HUES64 (cell line): Measurements from ENCODE around the gene KCNS3.
"Not testable (repeated sequence)": the region's sequence is repeated elsewhere in the genome, so short reads cannot be mapped to it uniquely, and the experiment has no call there.

Source experiments
- H3K27ac ChIP-seq: 2 replicates; pipeline ENCODE4 v1.7.0; 2013; ENCODE audit warnings: low read depth, low read length, inconsistent platforms
- H3K27me3 ChIP-seq: 2 replicates; pipeline ENCODE4 v1.6.1; 2013; ENCODE audit warnings: mild to moderate bottlenecking, low read length; ENCODE audit not compliant: insufficient read depth
- H3K36me3 ChIP-seq: 2 replicates; pipeline ENCODE4 v1.6.1; 2013; ENCODE audit warnings: mild to moderate bottlenecking, low read length; ENCODE audit not compliant: insufficient read depth
- H3K4me1 ChIP-seq: 2 replicates; pipeline ENCODE4 v1.6.1; 2013; ENCODE audit warnings: mild to moderate bottlenecking, low read length, moderate library complexity; ENCODE audit not compliant: insufficient read depth
- H3K4me3 ChIP-seq: 2 replicates; pipeline ENCODE4 v1.5.1; 2013; ENCODE audit warnings: mild to moderate bottlenecking, low read length, moderate library complexity
- H3K9ac ChIP-seq: 2 replicates; pipeline ENCODE4 v1.6.1; 2013; ENCODE audit warnings: mild to moderate bottlenecking, low read depth, low read length
- H3K9me3 ChIP-seq: 2 replicates; pipeline ENCODE4 v1.6.1; 2013; ENCODE audit warnings: low read depth, low read length; ENCODE audit not compliant: insufficient read depth
- WGBS: fragments of 150-250, 120-280 bp; methylation state at CpG from one replicate; pipeline ENCODE4 v1.1.7; 2013; ENCODE audit warnings: missing lambda C conversion rate; 5-methylcytosine and 5-hydroxymethylcytosine counted together

KCNS3 gene

DNA sequence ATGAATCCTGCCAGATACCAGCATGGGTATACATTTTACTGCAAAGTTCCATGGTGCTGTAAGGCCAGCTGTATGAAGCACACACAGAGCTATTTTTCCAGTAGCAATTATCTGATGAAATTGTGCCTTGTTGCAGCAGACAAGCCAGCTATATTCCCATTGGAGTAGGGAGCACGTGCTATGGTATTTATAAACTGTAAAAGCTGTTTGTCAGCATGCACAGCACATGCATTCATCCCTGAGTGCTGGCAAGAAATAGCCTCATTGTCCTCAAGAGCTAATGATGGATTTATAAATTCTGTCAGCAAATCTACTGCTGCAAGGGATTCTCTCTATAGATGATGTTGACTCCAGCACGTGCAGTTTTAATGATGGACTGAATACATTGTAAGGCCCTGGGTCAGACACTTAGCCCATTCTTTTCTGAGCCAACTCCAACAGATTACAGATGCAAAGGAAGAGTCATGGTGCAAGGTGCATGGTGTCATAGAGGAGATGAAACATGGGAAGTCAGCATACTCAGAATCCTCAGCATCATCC is 61.7 kb downstream of the KCNS3 start:
- Histone ChIP-seq H3K9me3 (0 out of 2 replicates have a peak, but pooled peaks cover 3% of the 10 kb centered on the region), H3K4me1 (peaks cover 10% of the 10 kb centered on the region; the same call in 1 of the 2 replicates), H3K36me3 (no peaks in the 10 kb centered on the region), H3K9ac (no peak overlapping the region), H3K4me3 (no peak overlapping the region), H3K27ac (no peak overlapping the region), H3K27me3 (no peaks in the 10 kb centered on the region)
- 88% methylated on average over 2 of the region's 2 CpGs for WGBS

DNA sequence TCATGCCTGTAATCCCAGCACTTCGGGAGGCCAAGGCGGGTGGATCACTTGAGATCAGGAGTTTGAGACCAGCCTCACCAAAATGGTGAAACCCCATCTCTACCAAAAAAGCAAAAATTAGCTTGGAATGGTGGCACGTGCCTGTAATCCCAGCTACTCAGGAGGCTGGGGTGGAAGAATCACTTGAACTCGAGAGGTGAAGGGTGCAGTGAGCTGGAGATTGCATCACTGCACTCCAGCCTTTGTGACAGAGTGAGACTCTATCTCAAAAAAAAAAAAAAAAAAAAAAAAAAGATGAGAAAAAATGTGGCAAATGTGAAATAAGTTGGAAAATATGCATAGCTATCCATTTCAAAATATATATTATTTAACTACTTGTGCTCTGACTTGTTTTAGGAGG is 65.0 kb downstream of the KCNS3 start:
- Histone ChIP-seq H3K27ac (no peak overlapping the region), H3K4me1 (no peaks in the 10 kb centered on the region), H3K9ac (no peak overlapping the region), H3K27me3 (no peaks in the 10 kb centered on the region), H3K4me3 (no peak overlapping the region), H3K9me3 (no peaks in the 10 kb centered on the region), H3K36me3 (no peaks in the 10 kb centered on the region)
- WGBS: 96% methylated on average over 4 of the region's 4 CpGs

DNA sequence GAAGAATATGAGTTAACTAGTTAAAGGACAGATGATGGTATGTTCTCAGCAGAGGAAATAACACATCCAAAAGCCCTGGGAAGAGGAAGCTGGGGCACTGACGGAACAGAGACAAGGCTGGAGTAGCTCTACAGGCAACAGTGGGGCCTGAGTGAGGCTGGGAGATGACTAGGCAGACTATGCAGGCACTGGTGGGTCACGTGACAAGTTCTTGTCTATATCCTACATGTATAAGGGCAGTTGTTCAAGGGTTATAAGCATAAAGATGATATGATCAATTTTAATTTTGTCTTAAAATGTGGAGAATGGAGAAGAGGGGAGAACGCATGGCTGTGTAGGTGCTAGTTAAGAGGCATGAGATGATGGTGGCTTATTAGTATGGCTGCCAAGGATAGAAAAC is 68.6 kb downstream of the KCNS3 start:
- Histone ChIP-seq H3K27ac (no peak overlapping the region), H3K4me1 (no peaks in the 10 kb centered on the region), H3K27me3 (no peaks in the 10 kb centered on the region), H3K9me3 (no peaks in the 10 kb centered on the region), H3K9ac (no peak overlapping the region), H3K4me3 (no peak overlapping the region), H3K36me3 (no peaks in the 10 kb centered on the region)
- WGBS: 80% methylated on average over 3 of the region's 3 CpGs

DNA sequence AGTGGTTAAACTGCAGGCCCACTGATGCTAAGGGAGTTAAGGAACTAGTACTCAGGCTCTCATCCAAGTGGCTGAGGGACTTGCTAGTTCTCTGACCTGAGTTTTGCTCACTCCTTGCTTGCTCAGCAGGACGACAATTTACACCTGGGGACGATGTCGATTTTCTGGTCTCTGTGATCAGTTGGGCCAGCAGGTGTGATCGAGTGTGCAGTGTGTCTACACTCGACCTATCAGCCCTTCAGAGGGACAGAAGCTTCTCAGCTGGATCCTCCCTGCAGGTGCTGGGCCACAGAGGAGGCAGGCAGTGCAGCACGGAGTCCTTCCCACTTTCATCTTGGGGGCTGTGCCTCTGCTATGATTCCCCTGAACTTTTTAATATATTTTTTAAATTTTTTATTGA is 71.5 kb downstream of the KCNS3 start:
- H3K27me3 ChIP-seq: no peaks in the 10 kb centered on the region
- 86% methylated on average over 6 of the region's 6 CpGs for WGBS
- H3K27ac ChIP-seq: no peak overlapping the region
- no peaks in the 10 kb centered on the region for H3K9me3 ChIP-seq
- no peaks in the 10 kb centered on the region for H3K36me3 ChIP-seq
- no peaks in the 10 kb centered on the region for H3K4me1 ChIP-seq
- H3K4me3 ChIP-seq: no peak overlapping the region
- H3K9ac ChIP-seq: no peak overlapping the region

DNA sequence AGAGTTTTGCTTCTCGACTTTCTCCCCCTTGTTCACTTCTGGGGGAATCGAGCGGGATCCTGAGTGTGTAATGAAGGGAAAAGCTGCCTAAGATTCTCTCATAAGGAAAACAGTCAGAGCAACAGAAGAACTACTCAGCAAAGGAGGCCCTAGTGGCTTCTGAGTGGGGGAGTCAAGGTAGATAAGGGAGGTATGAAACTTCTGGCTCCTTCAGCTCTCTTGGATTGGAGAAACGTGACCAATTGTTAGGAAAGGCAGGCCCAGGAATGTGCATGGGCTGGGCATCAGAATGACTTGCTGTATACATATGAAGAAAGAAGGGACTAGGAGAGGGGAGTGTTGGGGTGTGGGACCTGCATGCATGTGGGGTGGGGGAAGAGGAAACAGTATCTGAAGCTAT is 73.1 kb downstream of the KCNS3 start:
- no peak overlapping the region for H3K4me3 ChIP-seq
- H3K9me3 ChIP-seq: no peaks in the 10 kb centered on the region
- no peaks in the 10 kb centered on the region for H3K36me3 ChIP-seq
- no peak overlapping the region for H3K27ac ChIP-seq
- no peaks in the 10 kb centered on the region for H3K4me1 ChIP-seq
- H3K9ac ChIP-seq: no peak overlapping the region
- 92% methylated on average over 3 of the region's 4 CpGs for WGBS
- H3K27me3 ChIP-seq: no peaks in the 10 kb centered on the region

DNA sequence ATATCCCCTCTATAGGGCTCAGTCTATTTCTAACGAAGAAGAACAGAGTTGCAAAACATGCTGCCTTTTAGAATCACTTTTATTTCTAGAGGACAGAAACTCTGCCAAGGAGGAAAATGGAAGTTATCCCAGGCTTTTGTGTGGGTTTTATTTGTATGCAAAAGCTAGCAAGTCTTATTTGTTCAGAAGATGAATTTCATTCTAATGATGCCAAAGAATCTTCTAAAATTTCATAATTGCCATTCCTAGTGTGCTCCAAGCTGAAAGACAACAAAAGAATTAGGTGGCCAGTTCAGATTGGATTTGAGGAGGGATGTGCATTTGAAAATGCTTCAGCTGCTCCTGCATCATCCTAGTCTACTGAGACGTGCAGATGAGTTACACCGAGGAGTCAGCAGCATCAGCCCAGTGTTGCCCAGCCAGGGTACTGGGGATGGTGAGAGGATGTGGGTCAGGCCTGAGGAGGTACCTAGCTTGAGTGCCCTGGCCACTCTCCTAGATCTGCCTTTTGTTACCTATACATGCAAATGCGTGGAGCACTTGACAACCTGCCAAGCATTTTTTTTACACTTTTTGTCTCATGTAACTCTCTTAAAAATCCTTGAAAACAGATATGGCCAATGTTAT is 80.1 kb downstream of the KCNS3 start:
- Histone ChIP-seq H3K36me3 (no peaks in the 10 kb centered on the region), H3K9me3 (no peaks in the 10 kb centered on the region), H3K27ac (no peak overlapping the region), H3K4me3 (no peak overlapping the region), H3K9ac (no peak overlapping the region), H3K27me3 (no peaks in the 10 kb centered on the region), H3K4me1 (no peaks in the 10 kb centered on the region)
- 87% methylated on average over 4 of the region's 4 CpGs for WGBS

DNA sequence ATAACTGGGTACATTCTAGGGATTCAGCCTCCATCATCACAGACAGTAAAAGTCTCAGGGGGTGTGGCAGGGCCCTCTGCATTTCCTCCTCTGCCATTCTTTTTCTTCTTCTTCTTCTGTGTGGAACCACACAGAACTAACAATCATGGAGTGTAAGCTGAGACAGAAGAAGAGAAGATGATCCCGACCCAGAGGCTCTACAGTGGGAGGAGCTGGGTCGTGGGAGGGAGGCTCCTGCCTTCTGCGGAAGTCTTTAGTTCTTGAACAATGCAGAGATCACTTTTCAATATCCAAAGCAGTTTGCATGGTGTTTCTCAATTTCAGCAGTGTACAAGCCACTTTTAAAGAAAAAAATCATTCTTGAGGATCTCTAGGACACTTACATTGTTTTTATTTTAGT is 80.9 kb downstream of the KCNS3 start:
- no peaks in the 10 kb centered on the region for H3K36me3 ChIP-seq

DNA sequence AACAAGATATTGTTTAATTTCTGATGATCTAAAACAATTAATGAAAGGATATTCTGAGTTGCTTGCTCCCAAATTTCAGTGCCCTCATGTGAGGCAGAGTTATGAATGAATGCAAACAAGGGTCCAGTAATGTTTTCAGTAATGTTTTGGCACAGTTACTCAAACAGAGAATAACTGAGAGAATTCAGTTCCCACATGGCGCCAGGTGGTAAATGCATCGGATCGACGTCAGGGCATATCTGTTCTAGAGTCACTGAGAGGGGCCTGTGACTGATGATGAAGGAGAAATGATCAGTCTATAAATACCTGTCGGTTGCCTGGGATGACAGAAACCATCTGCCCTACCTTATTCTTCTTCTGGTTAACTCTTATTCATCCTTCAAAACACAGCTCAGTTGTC is 81.4 kb downstream of the KCNS3 start:
- H3K27ac ChIP-seq: no peak overlapping the region
- 95% methylated on average over 5 of the region's 5 CpGs for WGBS
- no peaks in the 10 kb centered on the region for H3K4me1 ChIP-seq
- H3K9me3 ChIP-seq: no peaks in the 10 kb centered on the region
- no peaks in the 10 kb centered on the region for H3K27me3 ChIP-seq
- no peaks in the 10 kb centered on the region for H3K36me3 ChIP-seq
- H3K9ac ChIP-seq: no peak overlapping the region
- no peak overlapping the region for H3K4me3 ChIP-seq

More for the DNA sequence above, 80.9 kb downstream of the KCNS3 start:
- Histone ChIP-seq H3K27me3 (no peaks in the 10 kb centered on the region), H3K9me3 (no peaks in the 10 kb centered on the region), H3K9ac (no peak overlapping the region), H3K4me3 (no peak overlapping the region), H3K27ac (no peak overlapping the region), H3K4me1 (no peaks in the 10 kb centered on the region)
- 47% methylated on average over 3 of the region's 3 CpGs for WGBS

DNA sequence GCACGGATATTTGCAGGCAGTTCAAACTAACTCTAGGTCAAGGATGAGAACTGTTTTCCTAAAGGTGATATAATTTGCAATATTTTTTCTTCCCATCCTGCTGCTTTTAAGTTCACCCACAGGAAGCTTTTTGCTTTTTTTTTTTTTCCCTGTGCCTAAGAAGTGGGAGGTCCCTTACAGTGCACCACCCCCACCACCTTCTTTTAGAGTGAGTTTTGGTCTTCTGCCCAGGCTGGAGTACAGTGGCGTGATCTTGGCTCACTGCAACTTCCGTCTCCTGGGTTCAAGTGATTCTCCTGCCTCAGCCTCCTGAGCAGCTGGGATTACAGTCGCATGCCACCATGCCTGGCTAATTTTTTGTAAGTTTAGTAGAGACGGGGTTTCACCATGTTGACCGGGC is 82.5 kb downstream of the KCNS3 start:
- Histone ChIP-seq H3K36me3 (no peaks in the 10 kb centered on the region), H3K4me1 (no peaks in the 10 kb centered on the region), H3K9ac (no peak overlapping the region), H3K4me3 (no peak overlapping the region), H3K9me3 (no peaks in the 10 kb centered on the region), H3K27me3 (no peaks in the 10 kb centered on the region), H3K27ac (no peak overlapping the region)
- 80% methylated on average over 6 of the region's 6 CpGs for WGBS

DNA sequence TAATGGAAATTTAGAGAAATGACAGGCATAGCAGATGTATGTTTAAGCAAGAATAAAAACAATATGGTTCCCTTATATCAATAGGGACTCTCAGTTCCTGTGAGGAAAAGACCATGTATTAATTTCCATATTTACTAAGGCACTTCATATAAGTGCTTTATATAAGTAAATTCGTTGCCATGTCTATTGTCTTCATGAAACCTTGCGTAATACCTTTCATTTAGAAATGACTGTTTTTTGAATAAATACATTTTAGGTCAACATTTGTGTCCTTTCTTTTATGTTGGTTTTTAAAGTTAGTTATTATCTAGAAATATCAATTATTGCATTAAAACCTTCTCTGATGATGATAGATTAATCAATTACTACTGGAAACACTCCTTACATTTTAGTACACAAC is 83.3 kb downstream of the KCNS3 start:
- Histone ChIP-seq H3K36me3 (no peaks in the 10 kb centered on the region), H3K9ac (no peak overlapping the region), H3K4me3 (no peak overlapping the region), H3K27ac (no peak overlapping the region), H3K9me3 (no peaks in the 10 kb centered on the region), H3K4me1 (no peaks in the 10 kb centered on the region), H3K27me3 (no peaks in the 10 kb centered on the region)
- WGBS: no CpG with 5 or more reads among the region's 2 CpGs

DNA sequence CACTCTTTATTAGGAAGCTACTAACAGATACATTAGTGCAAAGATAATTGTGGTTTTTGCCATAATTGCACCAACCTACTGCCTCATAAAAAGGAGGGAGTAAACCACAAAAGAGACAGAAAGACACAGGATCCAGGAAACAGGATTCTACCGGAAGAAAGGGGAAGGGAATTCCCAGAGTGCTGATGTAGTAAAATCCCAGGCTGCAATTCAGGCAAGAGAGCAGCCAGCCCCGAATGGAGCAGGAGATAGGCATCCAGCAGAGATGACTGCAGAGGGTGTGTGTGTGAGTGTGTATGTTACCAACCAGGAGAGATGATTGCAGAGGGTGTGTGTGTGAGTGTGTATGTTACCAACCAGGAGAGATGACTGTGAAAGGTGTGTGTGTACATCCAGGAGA is 84.4 kb downstream of the KCNS3 start:
- H3K9me3 ChIP-seq: no peaks in the 10 kb centered on the region
- no peaks in the 10 kb centered on the region for H3K4me1 ChIP-seq
- H3K36me3 ChIP-seq: no peaks in the 10 kb centered on the region
- no peak overlapping the region for H3K9ac ChIP-seq
- H3K27ac ChIP-seq: no peak overlapping the region
- H3K27me3 ChIP-seq: no peaks in the 10 kb centered on the region
- H3K4me3 ChIP-seq: no peak overlapping the region
- 46% methylated on average over 2 of the region's 2 CpGs for WGBS

DNA sequence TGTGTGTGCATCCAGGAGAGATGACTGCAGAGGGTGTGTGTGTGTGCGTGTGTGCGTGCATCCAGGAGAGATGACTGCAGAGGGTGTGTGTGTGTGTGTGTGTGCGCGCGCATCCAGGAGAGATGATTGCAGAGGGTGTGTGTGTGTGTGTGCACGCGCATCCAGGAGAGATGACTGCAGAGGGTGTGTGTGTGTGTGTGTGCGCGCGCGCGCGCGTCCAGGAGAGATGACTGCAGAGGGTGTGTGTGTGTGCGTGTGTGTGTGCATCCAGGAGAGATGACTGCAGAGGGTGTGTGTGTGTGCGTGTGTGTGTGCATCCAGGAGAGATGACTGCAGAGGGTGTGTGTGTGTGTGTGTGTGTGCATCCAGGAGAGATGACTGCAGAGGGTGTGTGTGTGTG is 85.1 kb downstream of the KCNS3 start:
- H3K27me3 ChIP-seq, H3K27ac ChIP-seq, H3K4me3 ChIP-seq, H3K9me3 ChIP-seq, H3K9ac ChIP-seq, H3K36me3 ChIP-seq, H3K4me1 ChIP-seq: not testable (repeated sequence)
- WGBS: 90% methylated on average over 12 of the region's 16 CpGs
